Central memory CD8-positive, alpha-beta T cell (primary cell): ENCODE measurements around the gene SSTR4.

Experiments
- ATAC-seq: fragments of 150-1000 bp; cut with Tn5 transposase; replicated peaks from 2 replicates; pipeline ENCODE4 v1.10.0; 2022; ENCODE audit warnings: mild to moderate bottlenecking, moderate FRiP score, moderate number of reproducible peaks; ENCODE audit not compliant: poor library complexity, severe bottlenecking; ENCODE audit errors: extremely low read depth
- DNase-seq, 2 donors: peaks; one replicate each; pipeline ENCODE4 v3.0.0; 2021; ENCODE audit warnings: low spot score in 2 of 2
- H3K27ac Mint-ChIP-seq: one replicate; pipeline ENCODE4 v1.8.0; 2022; ENCODE audit warnings: low read depth, mild to moderate bottlenecking, moderate library complexity, mixed read lengths
- H3K27me3 Mint-ChIP-seq: one replicate; pipeline ENCODE4 v1.8.0; 2022; ENCODE audit warnings: mixed read lengths
- H3K36me3 Mint-ChIP-seq: one replicate; pipeline ENCODE4 v1.8.0; 2022; ENCODE audit warnings: mild to moderate bottlenecking, moderate library complexity, mixed read lengths; ENCODE audit not compliant: insufficient read depth
- H3K4me1 Mint-ChIP-seq: one replicate; pipeline ENCODE4 v1.8.0; 2022; ENCODE audit warnings: mixed read lengths
- H3K4me3 Mint-ChIP-seq: one replicate; pipeline ENCODE4 v1.8.0; 2022; ENCODE audit warnings: mild to moderate bottlenecking, moderate library complexity, mixed read lengths
- H3K9me3 Mint-ChIP-seq: one replicate; pipeline ENCODE4 v1.8.0; 2022; ENCODE audit warnings: mixed read lengths

Gene SSTR4

DNA sequence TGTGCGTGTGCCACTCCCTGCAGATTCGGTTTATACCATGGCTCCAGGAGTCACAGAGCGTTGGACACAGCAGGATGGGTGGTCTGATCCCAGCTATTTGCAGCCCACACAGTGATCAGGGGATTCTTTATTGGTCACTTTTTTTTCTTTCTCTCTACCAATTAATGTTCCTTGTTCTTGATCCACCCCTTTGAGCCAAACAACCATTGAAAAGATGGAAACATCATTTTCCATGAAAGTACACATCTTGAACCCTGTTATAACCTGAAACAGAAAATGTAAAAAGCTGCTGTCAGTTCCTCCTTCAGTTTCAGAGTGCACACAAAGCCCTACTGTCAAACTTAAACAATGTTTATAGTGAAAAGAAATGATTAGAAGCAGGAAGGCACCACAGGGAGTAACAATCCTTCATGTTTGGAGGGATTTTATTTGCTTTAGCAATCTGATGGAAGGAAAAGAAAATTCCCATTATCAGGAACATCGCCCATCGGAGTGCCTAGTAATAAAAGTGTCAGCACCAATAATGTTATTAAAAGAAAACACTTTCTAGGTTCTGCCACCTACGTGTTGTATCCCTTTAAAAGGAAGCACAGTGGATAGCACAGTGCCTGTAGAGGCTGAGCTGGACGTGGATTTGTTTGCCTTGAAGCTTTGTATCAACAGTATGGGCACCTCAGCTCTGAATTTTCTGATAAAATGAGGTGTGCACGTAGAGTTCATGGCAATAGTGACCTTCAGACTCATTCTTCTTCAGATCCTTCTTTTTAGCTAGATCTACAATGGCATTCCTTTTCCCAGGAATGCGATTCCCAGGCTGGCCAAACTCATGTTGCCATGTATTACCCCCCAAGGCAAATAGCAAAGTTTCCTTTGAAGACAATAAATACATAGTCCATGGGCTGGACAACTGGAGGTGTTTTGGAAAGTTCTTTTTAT, 30.4 kb downstream of the SSTR4 start:
- peaks cover 13% of the 10 kb centered on the region for H3K27me3 Mint-ChIP-seq
- DNase-seq (no peak), ATAC-seq (no peak)
- H3K9me3 Mint-ChIP-seq = no peaks in the 10 kb centered on the region
- H3K36me3 Mint-ChIP-seq = no peaks in the 10 kb centered on the region
- no peaks in the 10 kb centered on the region for H3K4me1 Mint-ChIP-seq
- no peak overlapping the region for H3K27ac Mint-ChIP-seq
- no peak overlapping the region for H3K4me3 Mint-ChIP-seq

DNA sequence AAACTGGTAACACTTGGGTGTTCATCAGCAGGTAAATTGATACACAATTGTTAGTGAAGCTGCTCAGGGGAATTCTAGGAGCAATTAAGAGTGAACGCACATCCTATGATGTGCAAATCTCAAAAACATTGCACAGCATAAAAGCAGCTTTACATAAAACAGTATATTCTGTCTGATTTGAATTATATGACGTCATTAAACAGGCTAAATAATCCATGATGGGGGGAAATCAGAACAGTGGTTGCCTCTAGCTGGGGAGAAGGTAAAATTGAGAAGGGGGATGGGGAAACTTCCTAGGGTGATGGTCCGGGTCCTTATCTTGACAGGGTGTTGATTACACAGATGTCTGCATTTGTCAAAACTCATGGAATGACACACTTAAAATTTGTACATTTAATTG, 31.7 kb downstream of the SSTR4 start:
- no peak for DNase-seq
- Mint-ChIP-seq H3K36me3 (no peaks in the 10 kb centered on the region), H3K27ac (no peak overlapping the region), H3K9me3 (no peaks in the 10 kb centered on the region), H3K4me3 (no peak overlapping the region), H3K4me1 (no peaks in the 10 kb centered on the region), H3K27me3 (peaks cover 13% of the 10 kb centered on the region)
- ATAC-seq = no peak

- no peak for ATAC-seq
- H3K4me3 Mint-ChIP-seq = no peak overlapping the region
- no peaks in the 10 kb centered on the region for H3K9me3 Mint-ChIP-seq
- no peak overlapping the region for H3K27ac Mint-ChIP-seq
- DNase-seq = no peak
- H3K27me3 Mint-ChIP-seq = peaks cover 13% of the 10 kb centered on the region
- H3K36me3 Mint-ChIP-seq = no peaks in the 10 kb centered on the region
- H3K4me1 Mint-ChIP-seq = no peaks in the 10 kb centered on the region
Measured at GRCh38 chr20:23068283-23068682, 33.2 kb downstream of the SSTR4 start.

DNA sequence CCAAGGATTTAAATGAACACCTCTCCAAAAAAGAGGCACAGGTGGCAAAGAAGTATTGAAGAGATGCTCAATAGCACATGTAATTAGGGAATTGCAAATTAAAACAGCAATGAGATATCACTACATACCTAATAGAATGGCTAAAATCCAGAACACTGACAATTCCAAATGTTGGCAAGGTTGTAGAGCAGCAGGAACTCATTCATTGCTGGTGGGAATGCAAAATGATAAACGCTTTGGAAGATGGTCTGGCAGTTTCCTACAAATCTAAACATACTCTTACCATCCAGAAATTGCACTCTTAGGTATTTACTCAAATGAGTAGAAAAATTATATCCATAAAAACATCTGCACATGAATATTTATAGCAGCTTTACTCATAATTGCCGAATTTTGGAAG, 34.0 kb downstream of the SSTR4 start:
- no peaks in the 10 kb centered on the region for H3K4me1 Mint-ChIP-seq
- H3K27ac Mint-ChIP-seq = no peak overlapping the region
- DNase-seq (no peak), ATAC-seq (no peak)
- no peaks in the 10 kb centered on the region for H3K36me3 Mint-ChIP-seq
- H3K4me3 Mint-ChIP-seq = no peak overlapping the region
- no peaks in the 10 kb centered on the region for H3K9me3 Mint-ChIP-seq
- peaks cover 13% of the 10 kb centered on the region for H3K27me3 Mint-ChIP-seq

DNA sequence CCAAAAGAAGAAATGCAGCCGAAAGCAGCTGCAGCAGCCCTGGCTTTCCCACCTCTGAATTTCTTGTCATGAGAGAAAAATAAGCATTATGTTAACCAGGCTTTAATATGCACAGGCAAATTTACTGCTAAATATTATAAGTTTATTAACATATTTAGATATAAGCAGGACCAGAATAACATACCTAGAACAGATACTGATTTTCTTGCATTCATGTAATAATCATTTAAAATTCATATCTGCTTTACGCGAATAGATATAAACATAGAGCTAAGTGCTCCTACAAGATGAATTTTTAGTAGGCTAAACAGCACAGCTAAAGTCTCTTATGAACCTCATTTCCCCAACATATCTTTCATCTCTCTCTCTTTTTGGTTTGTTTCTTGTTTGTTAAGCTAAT, 36.3 kb downstream of the SSTR4 start:
- no peaks in the 10 kb centered on the region for H3K27me3 Mint-ChIP-seq
- ATAC-seq (no peak), DNase-seq (no peak)
- no peak overlapping the region for H3K27ac Mint-ChIP-seq
- H3K4me1 Mint-ChIP-seq = no peaks in the 10 kb centered on the region
- no peak overlapping the region for H3K4me3 Mint-ChIP-seq
- H3K36me3 Mint-ChIP-seq = no peaks in the 10 kb centered on the region
- no peaks in the 10 kb centered on the region for H3K9me3 Mint-ChIP-seq

DNA sequence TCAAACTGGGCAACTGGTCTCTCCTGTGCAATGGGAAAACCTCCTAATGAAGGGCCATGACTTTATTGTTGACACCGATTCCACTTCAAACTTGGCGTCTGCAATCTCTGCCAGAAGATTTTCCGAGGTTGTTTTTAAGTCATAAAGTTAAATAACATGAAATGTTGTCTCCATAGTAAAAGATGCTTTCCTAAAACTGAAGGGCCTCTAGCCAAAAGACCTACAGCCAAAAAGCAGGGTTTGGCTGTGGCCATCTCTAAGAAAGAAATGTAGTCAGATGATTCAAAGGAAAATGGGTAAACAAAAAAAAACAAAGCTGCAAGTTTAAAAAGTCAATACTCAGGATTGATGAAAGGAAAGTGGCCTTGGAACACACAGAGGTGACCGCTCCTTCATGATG, 36.9 kb downstream of the SSTR4 start:
- Mint-ChIP-seq H3K36me3 (no peaks in the 10 kb centered on the region), H3K27ac (no peak overlapping the region), H3K9me3 (no peaks in the 10 kb centered on the region), H3K4me3 (no peak overlapping the region), H3K27me3 (no peaks in the 10 kb centered on the region), H3K4me1 (no peaks in the 10 kb centered on the region)
- ATAC-seq = no peak
- DNase-seq = no peak

GRCh38 chr20:23072892-23073586, 37.9 kb downstream of the SSTR4 start:
- no peaks in the 10 kb centered on the region for H3K27me3 Mint-ChIP-seq
- H3K9me3 Mint-ChIP-seq = no peaks in the 10 kb centered on the region
- ATAC-seq (no peak), DNase-seq (no peak)
- H3K36me3 Mint-ChIP-seq = no peaks in the 10 kb centered on the region
- H3K27ac Mint-ChIP-seq = no peak overlapping the region
- H3K4me3 Mint-ChIP-seq = no peak overlapping the region
- no peaks in the 10 kb centered on the region for H3K4me1 Mint-ChIP-seq

- no peaks in the 10 kb centered on the region for H3K9me3 Mint-ChIP-seq
- no peaks in the 10 kb centered on the region for H3K4me1 Mint-ChIP-seq
- DNase-seq (no peak), ATAC-seq (no peak)
- no peak overlapping the region for H3K27ac Mint-ChIP-seq
- H3K4me3 Mint-ChIP-seq = no peak overlapping the region
- H3K36me3 Mint-ChIP-seq = no peaks in the 10 kb centered on the region
- no peaks in the 10 kb centered on the region for H3K27me3 Mint-ChIP-seq
Measured at GRCh38 chr20:23074052-23074451, 38.9 kb downstream of the SSTR4 start.

DNA sequence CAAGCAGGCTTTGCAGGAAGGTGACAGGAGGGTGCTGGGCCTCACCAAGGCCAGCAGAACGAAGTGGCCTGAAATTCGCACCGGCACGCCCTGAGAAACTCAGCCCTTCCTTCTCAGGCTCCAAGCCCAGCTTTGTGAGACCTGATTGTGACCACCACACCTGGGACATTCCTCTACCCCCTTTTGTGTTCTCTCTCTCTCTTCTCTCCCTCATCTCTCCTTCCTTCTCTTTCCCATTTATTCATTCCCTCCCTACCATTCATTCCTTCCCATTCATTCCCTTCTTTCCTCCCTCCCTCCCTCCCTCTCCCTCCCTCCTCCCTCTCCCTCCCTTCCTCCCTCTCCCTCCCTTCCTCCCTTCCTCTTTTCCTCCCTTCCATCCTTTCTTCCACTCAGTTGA, 42.2 kb downstream of the SSTR4 start:
- Mint-ChIP-seq H3K27ac (no peak overlapping the region), H3K36me3 (no peaks in the 10 kb centered on the region), H3K4me3 (no peak overlapping the region), H3K9me3 (no peaks in the 10 kb centered on the region), H3K27me3 (no peaks in the 10 kb centered on the region), H3K4me1 (no peaks in the 10 kb centered on the region)
- ATAC-seq = no peak
- no peak for DNase-seq

DNA sequence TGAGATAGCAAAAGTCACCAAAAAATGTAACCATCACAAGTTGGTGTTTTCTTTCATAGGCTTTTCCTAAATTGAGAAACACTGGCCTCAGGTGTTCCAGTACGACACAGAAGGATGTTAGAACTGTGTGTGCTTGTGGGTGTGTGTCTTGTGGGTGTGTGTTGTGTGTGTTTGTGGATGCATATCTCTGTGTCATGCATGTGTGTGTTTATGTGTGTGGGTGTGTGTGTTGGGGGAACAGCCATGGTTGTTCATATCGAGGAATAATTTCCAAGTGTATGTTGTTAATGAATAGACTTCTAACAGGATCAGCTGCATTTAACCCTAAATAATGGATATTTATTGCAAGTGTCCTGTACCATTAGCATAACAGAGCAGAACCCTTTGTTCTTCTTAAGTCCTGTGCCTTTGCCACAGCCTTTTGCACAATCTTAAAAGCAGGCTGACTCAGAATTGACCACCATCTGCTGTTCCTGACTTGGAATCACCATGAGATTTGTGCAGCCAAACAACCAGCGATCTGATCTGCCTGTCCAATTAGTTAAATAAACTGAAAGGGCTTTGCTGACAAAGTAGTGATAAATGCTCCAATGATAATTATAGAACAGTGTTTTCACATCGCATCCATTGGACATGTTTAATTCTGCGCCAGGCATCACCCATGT, 43.4 kb downstream of the SSTR4 start:
- H3K27me3 Mint-ChIP-seq = no peaks in the 10 kb centered on the region
- DNase-seq (no peak), ATAC-seq (no peak)
- no peaks in the 10 kb centered on the region for H3K9me3 Mint-ChIP-seq
- no peaks in the 10 kb centered on the region for H3K36me3 Mint-ChIP-seq
- no peaks in the 10 kb centered on the region for H3K4me1 Mint-ChIP-seq
- H3K4me3 Mint-ChIP-seq = no peak overlapping the region
- no peak overlapping the region for H3K27ac Mint-ChIP-seq

DNA sequence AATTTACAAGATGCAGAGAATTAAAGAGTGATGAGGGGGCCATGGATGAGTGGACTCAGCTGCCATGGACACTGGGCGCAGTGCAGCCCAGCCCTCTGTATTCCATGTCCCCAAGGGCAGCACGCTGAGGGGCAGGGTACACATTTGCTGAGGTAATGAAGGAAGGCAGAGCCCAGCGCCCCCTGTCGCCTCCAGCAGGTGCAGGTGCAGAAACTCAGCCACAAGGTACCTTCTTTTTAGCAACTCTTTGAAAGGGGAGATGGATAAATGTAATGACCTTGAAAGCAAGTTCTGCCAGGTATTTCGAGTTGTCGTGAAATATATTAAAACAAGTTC, 43.9 kb downstream of the SSTR4 start:
- ATAC-seq (no peak), DNase-seq (no peak)
- Mint-ChIP-seq H3K4me1 (no peaks in the 10 kb centered on the region), H3K36me3 (no peaks in the 10 kb centered on the region), H3K27me3 (no peaks in the 10 kb centered on the region), H3K9me3 (no peaks in the 10 kb centered on the region), H3K27ac (no peak overlapping the region), H3K4me3 (no peak overlapping the region)

GRCh38 chr20:23079926-23080325, 44.8 kb downstream of the SSTR4 start:
- Mint-ChIP-seq H3K27ac (no peak overlapping the region), H3K4me1 (no peaks in the 10 kb centered on the region), H3K36me3 (no peaks in the 10 kb centered on the region), H3K27me3 (no peaks in the 10 kb centered on the region), H3K9me3 (no peaks in the 10 kb centered on the region), H3K4me3 (no peak overlapping the region)
- ATAC-seq (no peak), DNase-seq (no peak)

GRCh38 chr20:23080521-23080920, 45.4 kb downstream of the SSTR4 start:
- H3K36me3 Mint-ChIP-seq = no peaks in the 10 kb centered on the region
- no peak overlapping the region for H3K27ac Mint-ChIP-seq
- no peak overlapping the region for H3K4me3 Mint-ChIP-seq
- H3K4me1 Mint-ChIP-seq = no peaks in the 10 kb centered on the region
- no peaks in the 10 kb centered on the region for H3K9me3 Mint-ChIP-seq
- H3K27me3 Mint-ChIP-seq = no peaks in the 10 kb centered on the region
- no peak for ATAC-seq
- DNase-seq = no peak
